SKM-1 (cell line): Measurements from ENCODE around the gene KRT73.
"Not testable (repeated sequence)": the region's sequence is repeated elsewhere in the genome, so short reads cannot be mapped to it uniquely, and the experiment has no call there.

Experiments used
- DNase-seq: peaks from one replicate; lab custom pipeline; 2025; ENCODE audit not compliant: unreplicated experiment; lab: John Stamatoyannopoulos, UW

Gene KRT73

GRCh38 chr12:52603314-52603713 lies 15.0 kb downstream of the KRT73 start:
- DNase-seq = no peak

- DNase-seq = no peak
These were observed 15.8 kb downstream of the KRT73 start for GRCh38 chr12:52602552-52602951.

GRCh38 chr12:52601671-52602070 lies 16.7 kb downstream of the KRT73 start:
- DNase-seq = no peak

GRCh38 chr12:52600941-52601481 lies 17.3 kb downstream of the KRT73 start, which contains the start of gene KRT72:
KRT72 (minus strand) TSS chr12:52601463; CDS start chr12:52601452, 11 bp downstream.
- DNase-seq = no peak

GRCh38 chr12:52600475-52600874 lies 17.9 kb downstream of the KRT73 start:
- no peak for DNase-seq

- DNase-seq = no peak
These were observed 18.3 kb downstream of the KRT73 start for GRCh38 chr12:52600071-52600470.

- no peak for DNase-seq
These were observed 19.4 kb downstream of the KRT73 start for GRCh38 chr12:52598966-52599365.

GRCh38 chr12:52594237-52594636 lies 24.1 kb downstream of the KRT73 start:
- not testable (repeated sequence) for DNase-seq

GRCh38 chr12:52591521-52591920 lies 26.8 kb downstream of the KRT73 start:
- no peak for DNase-seq

GRCh38 chr12:52590021-52590420 lies 28.3 kb downstream of the KRT73 start:
- no peak for DNase-seq

- no peak for DNase-seq
These were observed 30.8 kb downstream of the KRT73 start for GRCh38 chr12:52587563-52587962.

GRCh38 chr12:52585946-52586345 lies 32.4 kb downstream of the KRT73 start:
- DNase-seq = no peak

GRCh38 chr12:52585066-52585465 lies 33.3 kb downstream of the KRT73 start:
- DNase-seq = peak; percentile 0

- no peak for DNase-seq
These were observed 34.1 kb downstream of the KRT73 start for GRCh38 chr12:52584156-52584682.

GRCh38 chr12:52582971-52583456 lies 35.3 kb downstream of the KRT73 start:
- DNase-seq = no peak

- no peak for DNase-seq
These were observed 35.9 kb downstream of the KRT73 start for GRCh38 chr12:52582486-52582885.

GRCh38 chr12:52581481-52581880 lies 36.9 kb downstream of the KRT73 start:
- DNase-seq = no peak

GRCh38 chr12:52581066-52581465 lies 37.3 kb downstream of the KRT73 start:
- no peak for DNase-seq

- no peak for DNase-seq
These were observed 37.9 kb downstream of the KRT73 start for GRCh38 chr12:52580496-52580895.

- DNase-seq = no peak
These were observed 38.6 kb downstream of the KRT73 start for GRCh38 chr12:52579468-52580465.

- DNase-seq = no peak
These were observed 39.9 kb downstream of the KRT73 start for GRCh38 chr12:52578469-52578868.

- no peak for DNase-seq
These were observed 41.0 kb downstream of the KRT73 start for GRCh38 chr12:52577316-52577715.
